Esophagus squamous epithelium (tissue), 4 donors: ENCODE results near the gene RORC.

ENCODE experiments used
- POLR2A ChIP-seq, 4 donors: fragments of 450-650 bp; IDR thresholded peaks; one replicate each; pipeline ENCODE4 v1.6.1; 2017; ENCODE audit warnings: antibody characterized with exemption in 4 of 4, mild to moderate bottlenecking in 4 of 4, moderate library complexity in 3 of 4
- TF ChIP-seq, protein P1 (sequence below), 6 experiments: fragments of 450-650 bp in 4 of 6; fragments of 200-600 bp in 2 of 6; sonication (generic) in 2 of 6; IDR thresholded peaks; one replicate each; pipeline ENCODE4 v1.5.1; 2016 to 2019; ENCODE audit warnings: antibody characterized with exemption in 6 of 6, mild to moderate bottlenecking in 4 of 6, moderate library complexity in 4 of 6

DNA sequence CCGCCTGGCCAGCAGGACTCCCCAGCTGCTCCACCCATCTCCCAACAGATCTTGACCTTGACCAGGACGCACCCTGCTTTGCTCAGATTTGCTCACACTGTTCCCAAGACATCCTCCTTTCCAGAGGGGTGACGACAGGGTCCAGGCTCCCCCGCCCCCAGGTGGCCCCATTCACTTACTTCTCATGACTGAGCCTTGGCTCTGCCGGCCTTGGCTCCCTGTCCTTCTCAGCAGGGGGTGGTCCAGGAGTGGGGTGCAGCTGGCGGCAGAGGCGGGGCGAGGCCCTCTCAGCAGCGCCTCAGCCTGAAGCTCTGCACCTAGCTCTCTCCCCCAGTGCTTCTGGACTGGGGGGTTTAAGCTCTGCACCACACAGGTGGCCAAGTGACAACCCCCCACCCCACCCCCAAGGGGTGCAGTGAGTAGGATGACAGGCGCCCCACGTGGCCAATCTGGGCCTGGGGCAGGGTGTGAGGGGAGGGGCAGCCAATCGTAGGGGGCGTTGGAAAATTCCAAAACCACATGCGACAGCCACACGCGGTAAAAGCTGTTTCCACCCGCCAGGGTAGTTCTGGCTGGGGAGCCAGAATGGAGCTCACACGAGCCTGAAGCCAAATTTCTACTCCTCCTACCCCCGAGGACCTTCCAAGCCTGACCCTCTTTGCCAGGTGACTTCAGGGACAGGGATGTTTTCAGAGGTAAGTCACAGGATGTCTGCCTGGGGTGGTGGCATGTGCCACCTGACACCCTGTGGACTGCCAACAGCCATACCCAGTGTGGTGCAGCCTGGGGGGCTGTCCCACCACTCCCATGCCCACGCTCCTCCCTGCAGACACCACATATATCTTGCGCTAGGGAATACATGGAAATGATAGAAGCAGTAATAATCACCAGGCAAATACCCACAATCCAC is 5.6 kb downstream of the RORC start:
- TF ChIP-seq, protein P1, sequence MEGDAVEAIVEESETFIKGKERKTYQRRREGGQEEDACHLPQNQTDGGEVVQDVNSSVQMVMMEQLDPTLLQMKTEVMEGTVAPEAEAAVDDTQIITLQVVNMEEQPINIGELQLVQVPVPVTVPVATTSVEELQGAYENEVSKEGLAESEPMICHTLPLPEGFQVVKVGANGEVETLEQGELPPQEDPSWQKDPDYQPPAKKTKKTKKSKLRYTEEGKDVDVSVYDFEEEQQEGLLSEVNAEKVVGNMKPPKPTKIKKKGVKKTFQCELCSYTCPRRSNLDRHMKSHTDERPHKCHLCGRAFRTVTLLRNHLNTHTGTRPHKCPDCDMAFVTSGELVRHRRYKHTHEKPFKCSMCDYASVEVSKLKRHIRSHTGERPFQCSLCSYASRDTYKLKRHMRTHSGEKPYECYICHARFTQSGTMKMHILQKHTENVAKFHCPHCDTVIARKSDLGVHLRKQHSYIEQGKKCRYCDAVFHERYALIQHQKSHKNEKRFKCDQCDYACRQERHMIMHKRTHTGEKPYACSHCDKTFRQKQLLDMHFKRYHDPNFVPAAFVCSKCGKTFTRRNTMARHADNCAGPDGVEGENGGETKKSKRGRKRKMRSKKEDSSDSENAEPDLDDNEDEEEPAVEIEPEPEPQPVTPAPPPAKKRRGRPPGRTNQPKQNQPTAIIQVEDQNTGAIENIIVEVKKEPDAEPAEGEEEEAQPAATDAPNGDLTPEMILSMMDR (IDR thresholded peaks at IDR 0.05), result no peak
- no peak for TF ChIP-seq POLR2A (IDR thresholded peaks at IDR 0.05)
